ENCODE data around the gene USP32. TPM values are rescaled to one million over a fixed set of nuclear protein-coding genes. Genes with fewer than 3 reads are reported as not detected.
"Not testable (repeated sequence)": the region's sequence is repeated elsewhere in the genome, so short reads cannot be mapped to it uniquely, and the experiment has no call there.

Gene USP32
- total RNA-seq, 2 donors from 2014 or later, result 58.7 to 64.1 TPM

- DNase-seq (ENCODE audit: low spot score) (no peak), ATAC-seq (no peak)
- Mint-ChIP-seq H3K9me3 (no peaks in the 10 kb centered on the region), H3K4me3 (no peak overlapping the region), H3K27me3 (no peaks in the 10 kb centered on the region), H3K4me1 (ENCODE audit: low read depth in 2 of 2) (peaks cover 9 to 15% of the 10 kb centered on the region in 2 donors), H3K27ac (no peak overlapping the region), H3K36me3 (no peaks in the 10 kb centered on the region)
Observed at GRCh38 chr17:60325730-60326524, 66.0 kb downstream of the USP32 start.

DNA sequence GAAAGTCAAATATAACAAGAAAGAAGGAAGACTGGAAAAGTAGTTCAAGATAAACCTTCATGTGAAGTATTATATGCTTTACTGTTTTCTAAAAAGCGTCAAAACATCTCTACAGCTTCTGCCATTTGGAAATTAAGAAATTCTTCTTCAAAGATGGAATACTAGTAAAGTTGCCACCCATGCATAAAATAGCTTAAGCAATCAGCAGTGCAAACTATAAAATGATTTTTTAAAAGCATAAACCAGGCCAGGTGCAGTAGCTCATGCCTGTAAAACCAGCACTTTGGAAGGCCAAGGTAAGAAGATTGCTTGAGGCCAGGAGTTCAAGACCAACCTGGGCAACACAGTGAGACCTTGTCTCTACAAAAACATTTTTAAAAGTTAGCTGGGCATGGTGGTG lies 68.2 kb downstream of the USP32 start:
- H3K4me3 Mint-ChIP-seq, result no peak overlapping the region
- no peaks in the 10 kb centered on the region for H3K36me3 Mint-ChIP-seq
- ATAC-seq, result no peak
- no peak overlapping the region for H3K27ac Mint-ChIP-seq
- H3K9me3 Mint-ChIP-seq, result no peaks in the 10 kb centered on the region
- DNase-seq (ENCODE audit: low spot score), result no peak
- peaks cover 14 to 22% of the 10 kb centered on the region in 2 donors for H3K4me1 Mint-ChIP-seq (ENCODE audit: low read depth in 2 of 2)
- no peaks in the 10 kb centered on the region for H3K27me3 Mint-ChIP-seq

- no peaks in the 10 kb centered on the region for H3K27me3 Mint-ChIP-seq
- H3K36me3 Mint-ChIP-seq, result no peaks in the 10 kb centered on the region
- ATAC-seq, result no peak
- no peak overlapping the region for H3K27ac Mint-ChIP-seq
- peaks cover 13 to 20% of the 10 kb centered on the region in 2 donors for H3K4me1 Mint-ChIP-seq (ENCODE audit: low read depth in 2 of 2)
- no peak overlapping the region for H3K4me3 Mint-ChIP-seq
- no peaks in the 10 kb centered on the region for H3K9me3 Mint-ChIP-seq
- DNase-seq (ENCODE audit: low spot score), result no peak
Observed at GRCh38 chr17:60322056-60322387, 69.9 kb downstream of the USP32 start.

- ATAC-seq, result no peak
- Mint-ChIP-seq H3K4me3 (no peak overlapping the region), H3K4me1 (ENCODE audit: low read depth in 2 of 2) (peaks cover 14 to 17% of the 10 kb centered on the region in 2 donors), H3K27me3 (no peaks in the 10 kb centered on the region), H3K36me3 (no peaks in the 10 kb centered on the region), H3K27ac (no peak overlapping the region), H3K9me3 (no peaks in the 10 kb centered on the region)
- DNase-seq (ENCODE audit: low spot score), result no peak
Observed at GRCh38 chr17:60321336-60322055, 70.4 kb downstream of the USP32 start.

GRCh38 chr17:60318830-60319229 lies 73.1 kb downstream of the USP32 start:
- Mint-ChIP-seq H3K36me3 (no peaks in the 10 kb centered on the region), H3K27ac (no peak overlapping the region), H3K9me3 (no peaks in the 10 kb centered on the region), H3K4me1 (ENCODE audit: low read depth in 2 of 2) (peaks cover 27 to 32% of the 10 kb centered on the region in 2 donors), H3K27me3 (no peaks in the 10 kb centered on the region), H3K4me3 (no peak overlapping the region)
- ATAC-seq (no peak), DNase-seq (ENCODE audit: low spot score) (no peak)

DNA sequence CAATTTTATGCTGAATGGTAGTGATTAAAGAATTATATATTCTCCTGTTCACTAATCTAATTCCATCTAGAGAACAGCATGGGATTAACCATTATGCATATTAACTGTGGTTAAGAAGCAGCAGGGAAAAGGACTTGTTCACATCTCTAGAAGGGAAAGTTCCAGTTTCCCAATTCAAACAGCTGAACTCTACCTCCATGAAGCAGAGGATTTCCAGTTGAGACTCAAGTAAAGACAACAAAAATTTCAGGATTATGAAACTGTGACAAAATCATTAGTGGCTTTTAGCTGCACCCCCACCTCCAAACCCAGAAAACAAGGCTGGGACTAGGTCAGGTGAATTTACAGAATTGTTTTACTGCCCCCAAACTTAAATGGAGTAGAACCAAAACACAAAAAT lies 73.6 kb downstream of the USP32 start:
- no peak for ATAC-seq
- H3K36me3 Mint-ChIP-seq, result no peaks in the 10 kb centered on the region
- no peak overlapping the region for H3K4me3 Mint-ChIP-seq
- no peak for DNase-seq (ENCODE audit: low spot score)
- H3K9me3 Mint-ChIP-seq, result no peaks in the 10 kb centered on the region
- peaks cover 32 to 34% of the 10 kb centered on the region in 2 donors for H3K4me1 Mint-ChIP-seq (ENCODE audit: low read depth in 2 of 2)
- no peak overlapping the region for H3K27ac Mint-ChIP-seq
- H3K27me3 Mint-ChIP-seq, result no peaks in the 10 kb centered on the region

GRCh38 chr17:60315650-60316049 lies 76.3 kb downstream of the USP32 start:
- Mint-ChIP-seq H3K4me3 (no peak overlapping the region), H3K27ac (no peak overlapping the region), H3K36me3 (no peaks in the 10 kb centered on the region), H3K9me3 (no peaks in the 10 kb centered on the region), H3K4me1 (ENCODE audit: low read depth in 2 of 2) (peaks cover 28 to 31% of the 10 kb centered on the region in 2 donors), H3K27me3 (no peaks in the 10 kb centered on the region)
- ATAC-seq (peak in 1 of 2 donors; percentile 17), DNase-seq (ENCODE audit: low spot score) (no peak)

DNA sequence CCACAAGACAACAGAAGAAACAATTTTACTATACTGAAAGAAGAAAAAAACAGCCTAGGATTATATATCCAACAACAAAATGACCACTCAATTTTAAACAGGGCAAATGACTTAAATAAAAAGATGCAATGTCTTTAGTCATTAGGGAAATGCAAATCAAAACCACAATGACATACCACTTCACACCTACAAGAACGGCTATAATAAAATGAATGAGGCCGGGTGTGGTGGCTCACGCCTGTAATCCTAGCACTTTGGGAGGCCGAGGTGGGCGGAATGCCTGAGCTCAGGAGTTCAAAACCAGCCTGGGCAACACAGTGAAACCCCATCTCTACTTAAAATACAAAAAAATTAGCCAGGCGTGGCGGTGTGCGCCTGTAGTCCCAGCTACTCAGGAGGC lies 77.0 kb downstream of the USP32 start:
- peak overlapping the region; percentile 20 to 81 for H3K27ac Mint-ChIP-seq
- not testable (repeated sequence) for H3K27me3 Mint-ChIP-seq; H3K9me3 Mint-ChIP-seq; DNase-seq (ENCODE audit: low spot score); H3K36me3 Mint-ChIP-seq
- H3K4me3 Mint-ChIP-seq, result peak overlapping the region; percentile 44
- H3K4me1 Mint-ChIP-seq (ENCODE audit: low read depth in 2 of 2), result peaks cover 24 to 29% of the 10 kb centered on the region in 2 donors
- peak; percentile 73 to 82 for ATAC-seq

DNA sequence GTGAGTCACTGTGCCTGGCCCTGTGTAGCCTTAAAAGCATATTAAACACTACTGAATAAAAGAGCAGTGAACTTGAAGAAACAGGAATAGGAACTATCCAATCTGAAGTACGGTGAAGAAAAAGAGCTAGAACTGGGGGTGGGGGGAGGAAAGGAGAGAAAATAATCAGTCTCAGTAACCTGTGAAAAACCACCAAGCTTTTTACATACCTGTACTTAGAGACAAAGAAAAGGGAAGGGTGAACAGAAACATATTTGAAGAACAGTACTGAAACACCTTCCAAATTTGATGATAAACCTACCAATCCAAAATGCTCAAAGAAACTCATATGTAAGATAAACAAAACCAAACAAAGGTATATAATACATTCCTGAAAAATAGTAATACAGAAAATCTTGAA lies 77.5 kb downstream of the USP32 start:
- peak overlapping the region; percentile 20 to 81 for H3K27ac Mint-ChIP-seq
- peak overlapping the region; percentile 44 for H3K4me3 Mint-ChIP-seq
- no peaks in the 10 kb centered on the region for H3K9me3 Mint-ChIP-seq
- no peaks in the 10 kb centered on the region for H3K27me3 Mint-ChIP-seq
- ATAC-seq (no peak), DNase-seq (ENCODE audit: low spot score) (no peak)
- H3K36me3 Mint-ChIP-seq, result no peaks in the 10 kb centered on the region
- H3K4me1 Mint-ChIP-seq (ENCODE audit: low read depth in 2 of 2), result peaks cover 24 to 29% of the 10 kb centered on the region in 2 donors

DNA sequence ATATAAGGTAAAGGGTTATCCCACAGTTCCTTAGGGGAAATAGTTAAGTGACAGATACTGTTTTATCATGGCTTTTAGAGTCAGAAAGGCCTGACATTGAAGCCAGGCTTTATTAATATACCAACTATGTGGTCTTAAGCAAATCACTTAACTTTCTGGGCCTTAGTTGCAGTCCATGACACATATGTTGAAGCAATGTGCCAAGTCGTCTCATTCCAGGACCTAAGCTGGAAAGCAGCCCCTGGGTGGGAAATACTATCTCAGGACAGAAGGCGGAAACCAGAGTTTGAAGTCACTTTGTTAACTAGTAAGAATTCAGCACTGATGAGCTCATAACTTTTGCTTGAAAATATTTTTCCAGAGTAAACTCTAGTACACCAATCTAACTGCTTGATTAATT lies 80.0 kb downstream of the USP32 start:
- Mint-ChIP-seq H3K27me3 (no peaks in the 10 kb centered on the region), H3K4me1 (ENCODE audit: low read depth in 2 of 2) (peaks cover 24 to 30% of the 10 kb centered on the region in 2 donors), H3K27ac (no peak overlapping the region), H3K4me3 (no peak overlapping the region), H3K9me3 (no peaks in the 10 kb centered on the region), H3K36me3 (no peaks in the 10 kb centered on the region)
- DNase-seq (ENCODE audit: low spot score) (no peak), ATAC-seq (no peak)

DNA sequence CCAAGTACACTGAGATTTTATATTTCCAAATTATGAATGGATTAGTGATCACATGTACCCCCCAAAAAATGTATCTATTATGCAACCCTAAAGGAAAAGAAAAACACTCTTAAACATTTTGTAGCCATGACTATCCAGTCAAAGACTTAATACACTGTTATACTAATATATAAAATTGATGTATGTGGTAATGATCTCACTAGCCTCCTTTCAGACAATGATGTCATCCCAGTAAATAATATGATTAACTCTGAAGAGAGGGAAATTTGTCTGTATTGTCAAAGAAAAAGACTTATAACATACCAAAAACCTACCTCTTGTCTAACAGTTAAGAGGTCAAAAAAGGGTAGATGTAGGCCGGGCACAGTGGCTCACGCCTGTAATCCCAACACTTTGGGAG lies 80.7 kb downstream of the USP32 start:
- Mint-ChIP-seq H3K27me3 (no peaks in the 10 kb centered on the region), H3K36me3 (no peaks in the 10 kb centered on the region), H3K4me3 (no peak overlapping the region), H3K9me3 (no peaks in the 10 kb centered on the region), H3K4me1 (ENCODE audit: low read depth in 2 of 2) (peaks cover 24 to 25% of the 10 kb centered on the region in 2 donors), H3K27ac (no peak overlapping the region)
- DNase-seq (ENCODE audit: low spot score), result no peak
- no peak for ATAC-seq

GRCh38 chr17:60305141-60305540 lies 86.8 kb downstream of the USP32 start:
- no peaks in the 10 kb centered on the region for H3K36me3 Mint-ChIP-seq
- no peak overlapping the region for H3K4me3 Mint-ChIP-seq
- DNase-seq (ENCODE audit: low spot score) (no peak), ATAC-seq (peak; percentile 64 to 89)
- peaks cover 14 to 19% of the 10 kb centered on the region in 2 donors for H3K4me1 Mint-ChIP-seq (ENCODE audit: low read depth in 2 of 2)
- no peaks in the 10 kb centered on the region for H3K9me3 Mint-ChIP-seq
- peak overlapping the region in 1 of 2 donors; percentile 43 for H3K27ac Mint-ChIP-seq
- H3K27me3 Mint-ChIP-seq, result no peaks in the 10 kb centered on the region

GRCh38 chr17:60304502-60304901 lies 87.4 kb downstream of the USP32 start:
- ATAC-seq (no peak), DNase-seq (ENCODE audit: low spot score) (no peak)
- no peaks in the 10 kb centered on the region for H3K9me3 Mint-ChIP-seq
- H3K4me3 Mint-ChIP-seq, result no peak overlapping the region
- no peaks in the 10 kb centered on the region for H3K36me3 Mint-ChIP-seq
- H3K27ac Mint-ChIP-seq, result peak overlapping the region in 1 of 2 donors; percentile 43
- peaks cover 14 to 19% of the 10 kb centered on the region in 2 donors for H3K4me1 Mint-ChIP-seq (ENCODE audit: low read depth in 2 of 2)
- no peaks in the 10 kb centered on the region for H3K27me3 Mint-ChIP-seq

- Mint-ChIP-seq H3K27ac (peak overlapping the region in 1 of 2 donors; percentile 3), H3K36me3 (no peaks in the 10 kb centered on the region), H3K4me1 (ENCODE audit: low read depth in 2 of 2) (peaks cover 14 to 19% of the 10 kb centered on the region in 2 donors), H3K27me3 (no peaks in the 10 kb centered on the region), H3K4me3 (peak overlapping the region; percentile 12), H3K9me3 (no peaks in the 10 kb centered on the region)
- no peak for ATAC-seq
- DNase-seq (ENCODE audit: low spot score), result no peak
Observed at GRCh38 chr17:60303406-60304099, 88.4 kb downstream of the USP32 start.
